ENCODE results near the gene UFC1.

The UFC1 gene

DNA sequence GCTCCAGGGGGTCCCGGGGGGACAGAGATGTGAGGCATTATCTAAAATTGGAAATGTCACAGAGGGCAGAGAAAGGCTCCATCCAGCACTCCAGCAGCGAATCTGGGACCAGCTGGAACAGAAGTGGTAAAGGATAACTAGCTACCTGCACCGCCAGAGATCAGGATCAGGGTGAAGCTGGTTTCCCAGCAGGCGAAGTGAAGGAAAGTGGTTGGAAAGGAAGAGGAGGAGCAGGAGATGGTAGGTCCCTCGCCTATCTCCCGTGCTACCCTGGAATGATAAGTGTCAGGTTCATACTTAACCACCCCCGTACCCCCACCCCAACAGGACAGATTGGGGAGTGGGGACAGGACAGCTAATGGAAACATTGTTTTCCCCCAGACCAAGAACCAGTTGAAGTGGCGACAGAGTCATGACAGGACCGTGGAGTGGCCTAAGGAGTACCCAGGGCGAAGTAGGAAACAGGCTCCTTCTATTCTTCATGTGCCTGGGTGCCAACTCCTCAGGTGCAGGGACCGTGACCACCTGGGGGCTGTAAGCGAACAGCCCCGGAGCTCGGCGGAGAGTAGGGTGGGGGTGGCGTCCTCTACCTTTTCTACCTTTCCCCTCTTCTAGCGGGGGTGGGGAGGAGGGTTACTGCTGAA, 22.8 kb downstream of the UFC1 start:
- no peak overlapping the region for H3K27ac ChIP-seq (replicated peaks; ENCODE audit: low read length)
- H3K23ac ChIP-seq (ENCODE audit: low read depth, low read length, poor library complexity), result peak overlapping the region; percentile 76
- peak overlapping the region; percentile 95 for H2AFZ ChIP-seq (ENCODE audit: low read length)
- DNase-seq (ENCODE audit: low spot score), result no peak
- no peak overlapping the region for H4K91ac ChIP-seq (ENCODE audit: low read depth, low read length, poor library complexity)
- no peaks in the 10 kb centered on the region for H3K27me3 ChIP-seq (ENCODE audit: control insufficient read depth in 3 of 3, insufficient read depth in 3 of 3, low read depth in 1 of 3, low read length in 3 of 3)
- no peak overlapping the region for H4K8ac ChIP-seq (ENCODE audit: low read depth, low read length)
- no peaks in the 10 kb centered on the region for H3K9me3 ChIP-seq (replicated peaks in 1 of 2; ENCODE audit: control insufficient read depth in 2 of 2, insufficient read depth in 1 of 2, low read depth in 1 of 2, low read length in 2 of 2)
- H2BK15ac ChIP-seq (ENCODE audit: low read length), result no peak overlapping the region
- peaks cover 27 to 43% of the 10 kb centered on the region in 2 donors for H3K36me3 ChIP-seq (replicated peaks in 1 of 2; ENCODE audit: control insufficient read depth in 2 of 2, insufficient read depth in 2 of 2, low read length in 2 of 2)
- peak overlapping the region; percentile 95 for H3K9ac ChIP-seq (ENCODE audit: low read depth, low read length, poor library complexity)
- H3K14ac ChIP-seq (ENCODE audit: low read length), result no peak overlapping the region
- no peak overlapping the region for H2BK120ac ChIP-seq (ENCODE audit: low read depth, low read length)
- H3K4me1 ChIP-seq (ENCODE audit: control insufficient read depth in 2 of 2, insufficient read depth in 1 of 2, low read depth in 1 of 2, low read length in 2 of 2), result peaks cover 6 to 10% of the 10 kb centered on the region in 2 donors
- H3K18ac ChIP-seq (ENCODE audit: low read length), result peak overlapping the region; percentile 92
- H2BK5ac ChIP-seq (ENCODE audit: low read length), result peak overlapping the region; percentile 84
- H3K4ac ChIP-seq (ENCODE audit: low read length), result no peak overlapping the region
- no peak overlapping the region for H2BK12ac ChIP-seq (ENCODE audit: low read length)
- peak overlapping the region; percentile 79 to 84 for H3K4me3 ChIP-seq (ENCODE audit: low read length in 2 of 2)
- H2AK5ac ChIP-seq (ENCODE audit: low read depth, low read length), result peak overlapping the region; percentile 43
- peaks cover 6% of the 10 kb centered on the region for H3K79me1 ChIP-seq (ENCODE audit: low read depth, low read length)
- WGBS, 2 donors (ENCODE audit: extremely low coverage in 2 of 2, insufficient read length in 2 of 2, insufficient replicate concordance in 1 of 2), result no CpG with 5 or more reads among the region's 17 CpGs
- H3K4me2 ChIP-seq (ENCODE audit: insufficient read depth, low read length, poor library complexity, severe bottlenecking), result peak overlapping the region; percentile 90

DNA sequence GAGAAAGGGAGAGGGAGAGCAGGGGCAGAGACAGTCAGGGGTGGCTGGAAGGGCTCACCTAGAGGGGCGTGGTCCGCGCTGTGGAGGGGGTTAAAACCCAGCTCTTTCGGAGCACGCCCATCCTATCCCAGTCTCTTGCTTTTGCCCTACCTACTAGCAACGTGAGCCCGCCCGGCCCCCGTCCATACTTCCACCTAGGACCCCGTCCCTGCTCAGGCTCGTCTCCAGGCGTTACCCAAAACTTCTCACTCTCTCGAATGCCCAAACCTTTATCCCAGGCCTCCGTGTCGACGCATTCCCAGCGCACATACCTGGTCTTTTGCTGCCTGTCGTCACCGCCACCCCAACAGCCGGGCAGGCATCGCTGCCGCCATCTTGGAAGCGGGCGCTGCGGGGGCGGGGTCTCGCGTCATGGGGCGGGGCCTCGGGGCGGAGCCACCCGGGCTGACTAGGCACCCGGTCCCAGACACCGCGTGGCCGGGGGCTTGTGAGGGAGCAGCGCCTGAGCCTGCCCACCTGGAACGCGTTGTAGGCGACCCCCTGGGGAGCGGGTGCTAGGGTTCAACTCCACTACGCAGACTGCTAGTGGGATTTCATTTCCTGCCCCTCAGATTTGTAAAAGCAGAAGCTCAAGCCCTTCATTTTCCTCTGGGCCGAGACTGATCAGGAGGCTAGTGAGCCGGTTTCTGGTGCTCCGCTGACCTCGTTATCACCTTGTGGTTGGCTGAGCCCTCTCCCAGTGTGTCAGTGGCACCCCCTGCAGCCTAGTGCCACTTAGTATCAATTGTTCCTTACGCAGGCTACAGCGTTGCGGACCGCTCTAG, 23.5 kb downstream of the UFC1 start, which contains the start of gene B4GALT3:
Gene B4GALT3, minus strand, starts transcription at position 396 of the 824 bp plus-strand sequence. CDS start 1,447 bp downstream, outside the sequence.
- peak within 1 kb of the TSS; percentile 92 for H3K18ac ChIP-seq (ENCODE audit: low read length)
- no peak within 1 kb of the TSS for H2BK120ac ChIP-seq (ENCODE audit: low read depth, low read length)
- H3K4ac ChIP-seq (ENCODE audit: low read length), result no peak within 1 kb of the TSS
- H3K4me3 ChIP-seq (ENCODE audit: low read length in 2 of 2), result peak within 1 kb of the TSS; percentile 79 to 84
- H3K9ac ChIP-seq (ENCODE audit: low read depth, low read length, poor library complexity), result peak within 1 kb of the TSS; percentile 95
- H2BK15ac ChIP-seq (ENCODE audit: low read length), result peak within 1 kb of the TSS; percentile 82
- peak within 1 kb of the TSS; percentile 84 for H2BK5ac ChIP-seq (ENCODE audit: low read length)
- H3K4me1 ChIP-seq (ENCODE audit: control insufficient read depth in 2 of 2, insufficient read depth in 1 of 2, low read depth in 1 of 2, low read length in 2 of 2), result peaks cover 6 to 10% of the 10 kb centered on the region in 2 donors
- H3K36me3 ChIP-seq (replicated peaks in 1 of 2; ENCODE audit: control insufficient read depth in 2 of 2, insufficient read depth in 2 of 2, low read length in 2 of 2), result peaks cover 22 to 36% of the 10 kb centered on the region in 2 donors
- peak; percentile 82 for DNase-seq (ENCODE audit: low spot score)
- H3K4me2 ChIP-seq (ENCODE audit: insufficient read depth, low read length, poor library complexity, severe bottlenecking), result peak within 1 kb of the TSS; percentile 90
- no peak within 1 kb of the TSS for H4K8ac ChIP-seq (ENCODE audit: low read depth, low read length)
- no peak within 1 kb of the TSS for H3K14ac ChIP-seq (ENCODE audit: low read length)
- H2AFZ ChIP-seq (ENCODE audit: low read length), result peak within 1 kb of the TSS; percentile 95
- peaks cover 6% of the 10 kb centered on the region for H3K79me1 ChIP-seq (ENCODE audit: low read depth, low read length)
- H4K91ac ChIP-seq (ENCODE audit: low read depth, low read length, poor library complexity), result no peak within 1 kb of the TSS
- peak within 1 kb of the TSS; percentile 76 for H3K23ac ChIP-seq (ENCODE audit: low read depth, low read length, poor library complexity)
- no peak within 1 kb of the TSS for H2BK12ac ChIP-seq (ENCODE audit: low read length)
- H3K27me3 ChIP-seq (ENCODE audit: control insufficient read depth in 3 of 3, insufficient read depth in 3 of 3, low read depth in 1 of 3, low read length in 3 of 3), result no peaks in the 10 kb centered on the region
- H2AK5ac ChIP-seq (ENCODE audit: low read depth, low read length), result peak within 1 kb of the TSS; percentile 43
- no peaks in the 10 kb centered on the region for H3K9me3 ChIP-seq (replicated peaks in 1 of 2; ENCODE audit: control insufficient read depth in 2 of 2, insufficient read depth in 1 of 2, low read depth in 1 of 2, low read length in 2 of 2)
- WGBS, 2 donors (ENCODE audit: extremely low coverage in 2 of 2, insufficient read length in 2 of 2, insufficient replicate concordance in 1 of 2), result no CpG with 5 or more reads among the region's 50 CpGs
- no peak within 1 kb of the TSS for H3K27ac ChIP-seq (replicated peaks; ENCODE audit: low read length)

DNA sequence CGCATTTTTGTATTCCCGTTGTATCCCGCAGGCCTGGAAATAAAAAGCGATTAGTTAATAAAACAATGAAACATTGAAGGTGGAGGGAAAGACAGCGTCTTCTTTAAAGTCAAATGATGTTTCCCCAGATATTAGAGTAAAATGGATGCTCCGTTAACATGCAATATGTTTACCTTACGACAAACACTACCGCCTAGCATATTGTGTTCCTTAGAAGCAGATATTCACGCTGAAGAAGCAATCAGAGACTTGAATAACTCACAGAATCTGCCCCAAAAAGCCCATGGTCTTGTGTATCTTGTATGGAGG, 24.1 kb downstream of the UFC1 start:
- Histone ChIP-seq H3K4ac (ENCODE audit: low read length) (no peak overlapping the region), H3K4me3 (ENCODE audit: low read length in 2 of 2) (peak overlapping the region; percentile 76 to 79), H2BK12ac (ENCODE audit: low read length) (no peak overlapping the region), H3K27me3 (ENCODE audit: control insufficient read depth in 3 of 3, insufficient read depth in 3 of 3, low read depth in 1 of 3, low read length in 3 of 3) (no peaks in the 10 kb centered on the region), H2BK5ac (ENCODE audit: low read length) (no peak overlapping the region), H3K9ac (ENCODE audit: low read depth, low read length, poor library complexity) (no peak overlapping the region), H4K91ac (ENCODE audit: low read depth, low read length, poor library complexity) (no peak overlapping the region), H3K14ac (ENCODE audit: low read length) (no peak overlapping the region), H4K8ac (ENCODE audit: low read depth, low read length) (no peak overlapping the region), H3K79me1 (ENCODE audit: low read depth, low read length) (peaks cover 6% of the 10 kb centered on the region), H3K23ac (ENCODE audit: low read depth, low read length, poor library complexity) (no peak overlapping the region), H2AFZ (ENCODE audit: low read length) (peak overlapping the region; percentile 95), H3K9me3 (replicated peaks in 1 of 2; ENCODE audit: control insufficient read depth in 2 of 2, insufficient read depth in 1 of 2, low read depth in 1 of 2, low read length in 2 of 2) (no peaks in the 10 kb centered on the region), H3K4me2 (ENCODE audit: insufficient read depth, low read length, poor library complexity, severe bottlenecking) (peak overlapping the region; percentile 82), H2AK5ac (ENCODE audit: low read depth, low read length) (no peak overlapping the region), H3K4me1 (ENCODE audit: control insufficient read depth in 2 of 2, insufficient read depth in 1 of 2, low read depth in 1 of 2, low read length in 2 of 2) (peaks cover 6 to 10% of the 10 kb centered on the region in 2 donors), H3K27ac (replicated peaks; ENCODE audit: low read length) (no peak overlapping the region), H2BK120ac (ENCODE audit: low read depth, low read length) (no peak overlapping the region), H3K36me3 (replicated peaks in 1 of 2; ENCODE audit: control insufficient read depth in 2 of 2, insufficient read depth in 2 of 2, low read length in 2 of 2) (peaks cover 20 to 30% of the 10 kb centered on the region in 2 donors), H3K18ac (ENCODE audit: low read length) (no peak overlapping the region), H2BK15ac (ENCODE audit: low read length) (no peak overlapping the region)
- no CpG with 5 or more reads among the region's 9 CpGs for WGBS, 2 donors (ENCODE audit: extremely low coverage in 2 of 2, insufficient read length in 2 of 2, insufficient replicate concordance in 1 of 2)
- DNase-seq (ENCODE audit: low spot score), result no peak

DNA sequence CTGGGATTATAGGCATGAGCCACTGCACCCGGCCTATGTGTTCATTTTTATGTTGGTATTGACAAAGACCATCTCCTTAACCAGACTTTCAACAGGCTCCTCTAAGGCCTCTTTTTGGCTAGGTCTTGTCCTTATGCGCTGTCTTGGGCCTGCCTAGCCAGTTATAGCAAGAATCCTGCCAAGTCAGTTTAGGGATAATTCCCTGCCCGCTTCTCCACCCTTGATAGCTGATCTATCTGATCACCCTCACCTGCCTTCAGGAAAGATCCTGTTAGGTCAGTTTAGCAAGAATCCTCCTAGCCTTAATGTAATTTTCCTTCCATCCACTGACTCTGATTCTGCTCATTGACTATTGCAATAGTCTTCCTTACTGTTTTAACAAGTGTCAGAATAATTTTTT, 25.9 kb downstream of the UFC1 start:
- H3K79me1 ChIP-seq (ENCODE audit: low read depth, low read length), result peaks cover 6% of the 10 kb centered on the region
- no peak overlapping the region for H2AFZ ChIP-seq (ENCODE audit: low read length)
- no peak overlapping the region for H3K4me2 ChIP-seq (ENCODE audit: insufficient read depth, low read length, poor library complexity, severe bottlenecking)

More for the DNA sequence above, 25.9 kb downstream of the UFC1 start:
- no peak overlapping the region for H2BK5ac ChIP-seq (ENCODE audit: low read length)
- H2AK5ac ChIP-seq (ENCODE audit: low read depth, low read length), result no peak overlapping the region
- H4K8ac ChIP-seq (ENCODE audit: low read depth, low read length), result no peak overlapping the region
- H3K27ac ChIP-seq (replicated peaks; ENCODE audit: low read length), result no peak overlapping the region
- no peak overlapping the region for H3K23ac ChIP-seq (ENCODE audit: low read depth, low read length, poor library complexity)
- peaks cover 6 to 10% of the 10 kb centered on the region in 2 donors for H3K4me1 ChIP-seq (ENCODE audit: control insufficient read depth in 2 of 2, insufficient read depth in 1 of 2, low read depth in 1 of 2, low read length in 2 of 2)
- no peaks in the 10 kb centered on the region for H3K27me3 ChIP-seq (ENCODE audit: control insufficient read depth in 3 of 3, insufficient read depth in 3 of 3, low read depth in 1 of 3, low read length in 3 of 3)
- no peak overlapping the region for H2BK15ac ChIP-seq (ENCODE audit: low read length)
- H3K14ac ChIP-seq (ENCODE audit: low read length), result no peak overlapping the region
- H3K18ac ChIP-seq (ENCODE audit: low read length), result no peak overlapping the region
- no peak overlapping the region for H3K4ac ChIP-seq (ENCODE audit: low read length)
- no peaks in the 10 kb centered on the region for H3K9me3 ChIP-seq (replicated peaks in 1 of 2; ENCODE audit: control insufficient read depth in 2 of 2, insufficient read depth in 1 of 2, low read depth in 1 of 2, low read length in 2 of 2)
- no peak overlapping the region for H2BK120ac ChIP-seq (ENCODE audit: low read depth, low read length)
- peaks cover 8 to 14% of the 10 kb centered on the region in 2 donors for H3K36me3 ChIP-seq (replicated peaks in 1 of 2; ENCODE audit: control insufficient read depth in 2 of 2, insufficient read depth in 2 of 2, low read length in 2 of 2)
- no peak overlapping the region for H4K91ac ChIP-seq (ENCODE audit: low read depth, low read length, poor library complexity)
- no peak overlapping the region for H3K9ac ChIP-seq (ENCODE audit: low read depth, low read length, poor library complexity)
- DNase-seq (ENCODE audit: low spot score), result no peak
- no peak overlapping the region for H2BK12ac ChIP-seq (ENCODE audit: low read length)
- no peak overlapping the region for H3K4me3 ChIP-seq (ENCODE audit: low read length in 2 of 2)
- WGBS, 2 donors (ENCODE audit: extremely low coverage in 2 of 2, insufficient read length in 2 of 2, insufficient replicate concordance in 1 of 2), result no CpG with 5 or more reads among the region's 3 CpGs
